GM18519 (cell line): ENCODE data around the gene LYPD6.
A peak's percentile ranks its signal among the peaks of the same experiment; 100 is the strongest.

Experiments
- ATAC-seq: cut with Tn5 transposase; IDR thresholded peaks from one replicate; pipeline ENCODE4 v1.9.1; 2021; ENCODE audit warnings: mild to moderate bottlenecking, moderate library complexity; ENCODE audit not compliant: unreplicated experiment, low FRiP score

LYPD6 gene

DNA sequence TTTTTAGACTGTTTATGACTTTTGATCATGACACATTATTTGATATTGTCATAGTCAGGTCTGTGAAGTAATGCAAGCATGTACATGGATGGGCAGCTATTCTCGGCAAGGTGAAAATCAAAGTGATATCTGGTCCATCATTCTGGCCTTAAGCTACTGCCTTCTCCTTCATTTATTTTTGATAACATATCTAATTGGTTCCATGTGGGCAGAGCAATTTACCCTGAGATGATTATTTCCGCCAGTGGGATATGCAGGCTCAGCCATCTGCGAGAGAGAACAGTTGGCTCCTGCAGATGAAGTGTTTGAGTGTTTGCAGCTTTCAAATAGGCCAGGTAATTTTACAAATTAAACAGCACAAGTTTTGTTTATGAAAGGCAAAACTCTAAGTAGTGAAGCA lies 116.4 kb downstream of the LYPD6 start:
- ATAC-seq = no peak

DNA sequence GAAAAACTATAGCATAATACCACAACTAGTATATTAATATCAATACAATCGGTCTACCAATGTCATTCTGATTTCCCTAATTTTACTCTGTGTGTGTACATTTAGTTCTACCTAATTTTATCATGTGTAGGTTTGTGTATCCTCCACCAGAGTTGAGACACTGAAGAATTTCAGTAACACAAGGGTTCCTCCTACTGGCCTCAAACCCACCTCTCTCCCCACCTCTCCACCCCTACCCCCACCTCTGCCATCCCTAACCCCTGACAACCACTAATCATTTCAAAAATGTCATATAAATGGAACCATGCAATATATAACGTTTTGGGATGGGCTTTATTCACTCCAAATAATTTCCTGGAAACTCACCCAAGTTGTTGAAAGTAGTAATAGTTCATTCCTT lies 117.9 kb downstream of the LYPD6 start:
- ATAC-seq = no peak

DNA sequence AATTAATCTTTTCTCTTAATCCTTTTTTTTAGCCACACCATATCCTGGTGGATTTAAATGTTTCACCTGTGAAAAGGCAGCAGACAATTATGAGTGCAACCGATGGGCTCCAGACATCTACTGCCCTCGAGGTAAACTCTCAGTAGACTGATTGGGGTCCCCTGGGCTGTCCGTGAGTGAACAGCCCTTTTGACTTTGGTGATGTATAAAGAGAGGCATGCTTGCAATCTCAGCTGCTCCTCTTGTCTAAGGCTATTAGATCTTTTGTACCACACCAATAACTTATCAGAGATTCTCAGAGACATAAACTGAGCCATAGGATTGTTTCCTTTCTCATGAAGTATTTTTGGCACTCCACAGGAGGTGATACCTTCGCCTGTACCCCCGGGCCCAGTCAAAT lies 118.6 kb downstream of the LYPD6 start:
- no peak for ATAC-seq

DNA sequence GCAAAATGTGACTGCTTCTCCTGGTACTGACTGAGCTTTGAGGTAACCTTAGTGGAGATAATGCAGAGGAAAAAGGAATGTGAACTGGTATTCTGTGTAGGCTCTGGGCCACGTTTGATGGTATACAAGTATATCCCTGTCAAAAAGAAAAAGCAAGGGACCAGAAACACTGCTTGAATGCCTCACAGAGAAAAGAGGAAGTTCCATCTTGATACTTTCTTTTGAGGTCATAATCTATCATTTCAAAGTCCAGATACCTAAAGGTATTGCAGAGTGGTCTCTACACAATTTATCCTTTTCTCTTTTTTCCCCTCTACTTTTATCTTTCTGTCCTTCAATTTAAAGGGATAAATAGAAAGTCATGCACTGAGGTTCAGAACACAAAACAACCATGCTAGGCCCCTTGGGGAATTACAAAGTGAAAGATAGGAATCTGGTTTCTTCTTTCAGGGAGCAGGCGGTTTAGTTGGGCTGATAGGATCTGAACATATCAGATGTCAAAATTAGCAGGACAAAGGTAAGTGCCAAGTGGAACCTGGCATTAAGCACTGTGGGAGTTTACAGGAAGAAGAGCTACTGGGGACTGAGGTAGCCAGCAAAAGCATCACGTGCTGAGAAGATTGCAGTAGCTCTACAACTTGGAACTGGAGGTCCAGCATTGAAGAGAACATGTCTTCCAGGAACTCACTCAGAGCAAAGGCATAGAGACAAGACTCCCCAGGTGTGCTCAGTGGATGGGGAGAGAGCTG lies 121.2 kb downstream of the LYPD6 start:
- ATAC-seq = peak; percentile 63

DNA sequence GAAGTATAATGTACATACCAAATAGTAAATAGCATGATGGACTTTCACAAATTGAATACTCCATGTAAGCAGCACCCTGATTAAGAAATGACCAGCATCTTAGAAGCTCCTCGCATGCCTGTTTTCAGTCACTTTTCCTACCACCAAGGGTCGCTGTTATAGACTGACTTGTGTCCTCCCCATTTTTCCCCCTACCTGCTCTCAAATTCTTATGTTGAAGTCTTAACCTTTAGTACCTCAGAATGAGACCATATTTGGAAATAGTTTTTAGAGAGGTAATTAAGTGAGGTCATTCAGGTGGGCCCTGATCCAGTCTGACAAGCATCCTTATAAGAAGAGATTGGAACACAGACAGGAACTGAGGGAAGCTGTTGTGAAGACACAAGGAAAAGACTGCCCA lies 125.9 kb downstream of the LYPD6 start:
- ATAC-seq = no peak

DNA sequence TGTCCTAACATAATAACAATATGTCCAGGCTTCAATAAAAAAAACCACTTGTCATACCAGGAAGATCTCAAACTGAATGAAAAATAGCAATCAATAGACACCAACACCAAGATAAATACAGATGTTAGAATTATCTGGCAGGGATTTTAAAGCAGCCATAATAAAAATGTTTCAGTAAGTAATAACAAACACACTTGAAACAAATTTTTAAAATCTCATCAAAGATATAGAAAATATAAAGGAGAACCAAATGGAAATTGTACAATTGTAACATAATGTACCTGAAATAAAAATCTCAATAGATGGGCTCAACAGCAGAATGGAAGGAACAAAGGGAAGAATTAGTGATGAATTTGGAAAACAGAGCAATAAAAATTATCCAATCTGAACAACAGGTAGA lies 128.1 kb downstream of the LYPD6 start:
- ATAC-seq = no peak

DNA sequence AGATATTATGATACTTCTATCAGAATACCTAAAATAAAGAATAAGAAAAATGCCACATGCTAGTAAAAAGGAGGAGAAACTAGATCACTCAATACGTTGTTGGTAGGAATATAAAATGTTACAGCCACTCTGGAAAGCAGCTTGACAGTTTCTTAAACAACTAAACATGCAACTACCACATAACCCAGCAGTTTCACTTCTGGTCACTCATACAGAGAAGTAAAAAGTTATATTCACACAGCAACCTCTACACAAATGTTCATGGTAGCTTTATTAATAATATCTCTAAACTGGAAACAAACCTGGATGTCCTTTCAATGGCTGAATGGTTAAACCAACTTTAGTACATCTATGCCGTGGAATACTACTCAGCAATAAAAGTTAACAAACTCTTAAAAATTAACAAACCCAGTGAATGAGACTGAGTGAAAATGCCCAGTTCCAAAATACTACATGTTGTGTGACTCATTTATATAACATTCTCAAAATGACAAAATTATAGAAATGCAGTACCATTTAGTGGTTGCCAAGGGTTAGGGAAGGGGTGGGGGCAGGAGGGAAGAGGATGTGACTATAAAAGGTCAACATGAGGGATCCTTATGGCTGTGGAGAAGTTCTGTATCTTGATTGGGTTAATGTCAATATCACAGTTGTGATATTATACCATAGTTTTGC lies 133.1 kb downstream of the LYPD6 start:
- peak; percentile 97 for ATAC-seq

DNA sequence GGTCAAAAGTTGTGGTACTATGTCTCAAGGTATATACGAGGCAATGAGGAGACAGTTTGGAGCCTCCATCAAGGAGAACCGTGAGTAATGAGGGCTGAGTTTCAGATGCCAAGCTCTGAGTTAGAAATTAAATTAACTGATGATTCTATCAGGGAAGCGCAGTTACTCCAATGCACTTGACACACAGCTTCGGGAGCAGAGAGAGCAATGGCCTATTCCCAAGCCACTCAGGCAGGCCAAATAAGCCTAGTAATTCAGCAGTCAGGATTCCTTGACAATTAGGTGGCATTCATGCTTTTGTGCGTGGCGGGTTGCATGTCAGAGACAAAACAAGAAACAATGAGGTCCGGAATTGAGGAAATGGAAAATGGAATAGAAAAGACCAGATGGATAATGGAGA lies 134.0 kb downstream of the LYPD6 start:
- no peak for ATAC-seq

DNA sequence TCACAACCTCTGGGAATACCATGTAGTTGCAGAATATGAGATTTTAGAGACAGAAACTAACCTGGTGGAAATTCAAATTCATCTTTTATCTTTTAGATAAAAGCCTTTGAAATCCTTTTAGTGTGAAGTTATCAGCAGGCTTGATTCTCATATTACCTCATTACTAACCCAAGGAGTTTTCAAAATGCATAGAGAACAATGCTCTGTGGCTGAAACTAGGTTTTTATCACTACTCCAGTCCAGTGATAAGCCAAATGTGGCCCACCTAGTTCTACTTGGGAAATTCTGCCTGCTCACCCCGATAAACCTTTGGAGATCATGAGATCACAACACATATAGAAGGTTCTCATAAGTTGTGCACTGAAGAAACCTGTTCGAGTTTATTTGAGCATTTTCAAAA lies 135.5 kb downstream of the LYPD6 start:
- no peak for ATAC-seq

DNA sequence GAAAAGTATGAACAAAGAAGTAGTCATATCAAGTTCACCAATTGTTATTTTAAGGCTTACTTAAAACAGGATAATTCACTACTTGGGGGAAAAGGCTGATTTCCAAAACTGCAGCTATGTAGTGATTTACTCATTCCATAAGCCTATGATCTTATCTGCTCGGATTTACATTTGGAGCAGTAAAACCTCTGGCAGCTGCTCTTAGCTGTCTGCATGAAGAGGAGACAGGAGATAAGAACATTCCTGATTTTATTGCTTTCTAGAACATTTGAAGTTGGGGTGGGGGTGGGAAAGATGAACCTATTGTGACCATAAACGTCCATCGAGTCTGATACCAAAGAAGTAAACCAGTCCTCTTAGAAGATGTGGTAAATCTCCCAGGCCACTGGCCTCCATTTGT lies 136.2 kb downstream of the LYPD6 start:
- ATAC-seq = no peak

DNA sequence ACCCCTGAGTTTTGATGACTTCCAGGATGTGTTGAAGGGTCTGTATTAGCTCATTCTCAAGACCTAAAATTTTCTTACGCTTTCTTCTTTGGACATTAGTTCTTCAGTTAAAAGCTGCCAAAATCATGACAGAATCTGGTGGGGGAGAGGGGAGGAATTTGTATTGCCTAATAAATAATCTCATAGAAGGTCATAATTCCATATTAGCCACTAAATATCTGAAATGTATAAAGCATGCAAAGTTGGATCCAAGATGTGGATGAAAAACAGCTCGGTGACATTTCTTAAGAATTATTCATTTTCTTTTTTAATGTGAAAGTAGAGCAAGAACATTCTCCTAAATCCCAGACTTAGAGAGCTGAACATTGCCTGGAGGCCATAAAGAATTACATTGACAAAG lies 137.0 kb downstream of the LYPD6 start:
- ATAC-seq = no peak

DNA sequence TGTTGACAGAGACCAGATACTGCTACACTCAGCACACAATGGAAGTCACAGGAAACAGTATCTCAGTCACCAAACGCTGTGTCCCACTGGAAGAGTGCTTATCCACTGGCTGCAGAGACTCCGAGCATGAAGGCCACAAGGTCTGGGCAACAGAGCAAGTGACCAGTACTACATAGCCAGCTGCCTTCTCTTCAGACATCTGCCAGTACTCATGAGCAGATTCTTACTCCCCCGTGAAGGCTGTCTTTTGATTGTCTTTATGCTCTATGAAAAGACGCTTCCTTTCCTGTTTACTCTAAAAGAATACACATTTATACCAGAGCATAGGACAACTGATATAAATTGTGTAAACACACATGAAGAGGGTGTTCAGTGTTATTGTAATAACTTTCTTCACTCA lies 138.2 kb downstream of the LYPD6 start:
- ATAC-seq = no peak

DNA sequence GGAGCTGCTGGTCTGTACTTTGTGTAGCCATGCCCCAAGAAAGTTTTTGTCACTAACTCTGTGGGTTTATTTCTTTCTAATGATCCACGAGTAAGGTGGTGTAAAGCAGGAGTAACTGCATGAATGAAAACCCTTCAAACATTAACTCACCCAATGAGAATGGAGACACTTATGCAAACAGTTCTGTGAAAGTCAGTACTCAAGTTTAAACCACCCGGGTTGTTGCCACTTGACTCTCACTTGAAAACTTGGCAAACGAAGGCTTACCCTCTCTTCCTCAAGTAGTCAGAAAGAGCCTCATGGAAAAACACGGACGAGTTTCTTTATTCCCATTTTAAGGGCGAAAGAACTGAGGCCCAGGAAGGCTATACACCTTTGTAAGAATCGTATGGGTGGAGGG lies 139.7 kb downstream of the LYPD6 start:
- no peak for ATAC-seq

DNA sequence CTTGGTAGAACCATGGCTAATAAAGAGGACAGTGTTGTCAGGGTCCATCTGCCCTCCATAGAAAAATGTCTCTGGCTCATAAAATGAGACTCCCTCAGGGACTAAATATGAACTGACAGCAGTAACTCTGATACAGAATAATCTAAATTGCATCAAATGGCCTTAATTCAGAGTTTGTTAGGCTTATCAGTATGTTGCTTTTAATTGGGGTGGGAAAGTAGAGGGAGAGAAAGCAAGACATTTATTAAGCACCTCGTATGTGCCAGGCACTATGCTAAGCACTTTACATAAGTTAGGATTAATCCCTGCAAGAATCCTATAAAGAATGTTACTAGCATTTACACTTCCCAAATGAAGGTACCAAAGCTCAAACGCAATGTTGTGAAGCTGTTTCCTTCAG lies 142.0 kb downstream of the LYPD6 start:
- no peak for ATAC-seq

DNA sequence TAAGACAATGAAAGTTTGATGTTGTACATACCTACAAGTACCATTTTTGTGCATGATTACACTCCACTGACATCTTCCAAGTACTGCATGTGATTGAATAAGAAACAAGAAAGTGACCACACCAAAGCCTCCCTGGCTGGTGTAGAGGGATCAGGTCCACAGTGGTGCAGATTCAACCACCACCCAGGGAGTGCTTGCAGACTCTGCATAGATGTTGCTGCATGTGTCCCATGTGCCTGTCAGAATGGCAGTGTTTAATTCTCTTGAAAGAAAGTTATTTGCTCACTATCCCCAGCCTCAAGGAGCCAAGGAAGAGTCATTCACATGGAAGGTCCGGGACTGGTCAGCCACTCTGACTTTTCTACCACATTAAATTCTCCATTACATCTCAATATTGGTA lies 142.7 kb downstream of the LYPD6 start:
- no peak for ATAC-seq

DNA sequence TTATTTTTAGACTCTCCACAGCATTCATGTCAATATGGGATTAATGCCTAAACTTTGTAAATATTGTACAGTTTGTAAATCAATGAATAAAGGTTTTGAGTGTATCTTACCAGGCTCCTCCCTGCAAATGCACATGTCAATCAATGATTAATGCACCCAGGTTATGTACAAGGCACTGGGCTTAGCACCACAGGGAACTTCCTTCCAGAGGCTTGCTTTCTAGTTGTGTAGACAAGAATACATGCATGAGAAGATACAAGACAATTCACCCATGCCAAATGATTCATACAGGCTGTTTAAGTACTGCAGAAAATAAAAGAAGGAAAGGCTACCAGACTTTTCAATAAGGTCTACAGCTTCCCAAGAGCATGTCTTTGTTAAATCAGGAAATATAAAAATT lies 143.1 kb downstream of the LYPD6 start:
- ATAC-seq = no peak

DNA sequence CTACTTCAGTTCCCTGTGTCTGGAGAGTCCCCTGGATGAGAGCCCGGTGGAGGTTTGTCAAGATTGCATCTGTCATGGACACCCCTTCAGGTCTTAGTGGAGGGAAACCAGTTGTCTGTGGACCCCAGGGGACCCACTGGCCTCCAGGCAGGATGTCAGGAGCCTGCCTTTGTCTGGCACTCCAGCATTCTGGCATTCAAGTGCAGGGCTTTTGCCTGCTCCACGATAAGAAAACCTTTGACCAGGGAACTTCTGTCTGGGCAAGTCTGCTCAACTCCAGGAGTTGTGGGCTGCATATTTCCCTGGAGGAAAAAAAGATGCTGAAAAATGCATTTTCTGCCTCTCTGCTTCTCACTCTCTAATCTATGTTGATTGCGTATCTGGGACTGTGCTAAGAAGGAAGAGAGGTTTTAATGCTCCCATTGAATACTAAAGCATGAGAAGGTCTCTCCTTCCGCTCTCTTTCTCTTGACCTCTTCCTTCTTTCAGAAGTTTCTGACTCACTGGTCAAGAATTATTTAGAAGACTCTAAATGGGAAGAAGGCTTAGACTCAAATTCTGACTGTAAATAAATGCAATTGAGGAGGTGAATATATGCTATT lies 152.7 kb downstream of the LYPD6 start:
- ATAC-seq = no peak

DNA sequence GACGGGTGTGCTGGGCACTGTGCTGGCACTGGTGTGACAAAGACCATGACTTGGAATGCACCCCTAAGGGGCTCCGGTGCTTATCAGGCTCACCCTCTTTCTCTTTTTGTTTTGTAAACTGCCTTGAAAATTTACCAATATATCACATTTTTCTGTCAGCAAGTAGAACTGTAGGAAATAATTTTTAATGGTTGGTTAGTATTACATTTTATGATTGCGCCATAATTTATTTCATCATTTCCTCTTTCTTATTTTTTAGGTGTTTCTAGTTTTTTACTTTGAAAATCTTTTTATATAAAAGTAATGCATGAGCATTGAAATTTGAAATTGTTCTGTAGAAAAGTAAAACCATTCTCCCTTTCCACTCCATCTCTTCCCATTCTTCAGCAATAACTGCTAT lies 156.3 kb downstream of the LYPD6 start:
- ATAC-seq = no peak

DNA sequence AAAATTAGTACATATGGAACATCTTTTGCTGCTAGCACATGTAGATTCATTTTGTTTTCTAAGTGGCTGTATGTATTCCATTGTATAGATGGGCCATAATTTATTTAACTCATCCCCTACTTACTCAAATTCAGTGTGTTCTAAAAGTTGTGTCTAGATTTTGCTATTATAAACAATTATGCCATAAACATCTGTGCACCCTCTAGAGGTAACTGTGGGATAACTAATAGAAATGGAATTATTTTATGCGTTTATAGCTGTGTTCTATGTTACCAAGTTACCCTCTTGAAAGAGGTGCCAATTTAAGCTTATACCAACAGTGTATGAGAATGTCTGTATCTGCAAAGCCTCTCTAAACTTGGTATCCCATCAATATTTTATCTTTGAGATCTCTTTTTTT lies 156.8 kb downstream of the LYPD6 start:
- ATAC-seq = no peak

DNA sequence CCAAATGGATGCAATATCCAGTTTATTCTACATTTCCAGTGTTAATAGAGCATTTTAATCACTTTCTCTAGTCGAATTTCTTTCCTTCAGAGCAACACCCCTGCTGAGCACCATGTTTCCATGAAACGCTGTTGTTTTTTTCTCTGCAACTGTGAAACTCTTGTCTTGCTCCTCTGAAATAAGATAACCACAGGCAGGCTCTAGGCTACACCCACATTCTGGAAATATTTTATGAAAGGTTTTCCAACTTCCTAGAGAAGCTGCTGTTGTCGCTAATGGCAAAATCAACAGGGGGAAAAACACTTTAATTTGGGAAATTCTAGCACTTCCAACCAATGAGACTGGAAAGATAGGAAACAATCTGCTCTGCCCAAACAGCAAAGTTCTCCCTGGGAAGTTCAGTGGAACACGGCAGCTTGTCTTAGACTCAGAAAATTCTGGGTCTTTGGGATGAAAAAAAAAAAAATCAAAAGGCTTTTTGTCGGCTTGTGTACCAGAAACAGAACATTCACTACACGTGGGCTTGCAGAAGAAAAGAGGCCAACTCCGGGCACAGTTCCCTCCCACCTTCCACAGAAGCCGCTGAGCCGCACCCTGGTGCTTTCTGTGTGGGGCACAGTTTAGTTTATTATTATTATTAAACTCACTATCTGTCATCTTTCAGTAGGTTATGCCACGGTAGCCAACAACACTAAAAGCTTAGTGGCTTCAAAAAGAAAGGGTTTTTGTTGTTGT lies 158.5 kb downstream of the LYPD6 start:
- no peak for ATAC-seq

DNA sequence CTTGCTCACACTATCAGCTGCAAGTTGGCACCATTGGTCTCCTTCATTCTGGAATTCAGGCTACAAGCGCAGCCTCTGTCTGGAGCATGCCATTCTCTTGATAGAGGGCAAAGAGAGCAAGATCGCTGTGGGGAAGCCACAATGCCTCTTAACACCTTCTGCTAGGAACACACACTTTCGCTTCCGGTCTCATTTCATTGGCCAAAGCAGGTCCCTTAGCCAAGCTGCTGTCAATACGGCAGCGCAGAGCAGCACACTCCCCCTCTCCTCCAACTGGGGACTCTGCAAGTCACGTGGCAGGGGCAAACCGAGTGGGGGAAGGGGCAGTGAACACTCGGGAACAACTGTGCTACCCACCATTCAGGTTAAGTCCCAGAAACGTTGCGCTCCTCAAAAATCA lies 159.1 kb downstream of the LYPD6 start:
- ATAC-seq = no peak
